ENCODE results near the gene NCOA1.

- no peak for TF ChIP-seq CTCF (conservative IDR thresholded peaks at IDR 0.05; ENCODE audit: low read depth, low read length)
- TF ChIP-seq CEBPB (IDR thresholded peaks at IDR 0.05; ENCODE audit: low read depth, low read length), result no peak
- no peak for TF ChIP-seq SMC3 (IDR thresholded peaks at IDR 0.05; ENCODE audit: low read depth, low read length)
- TF ChIP-seq FOS (IDR thresholded peaks at IDR 0.05; ENCODE audit: low read depth, low read length), result no peak
- no peak for TF ChIP-seq POLR2A (IDR thresholded peaks at IDR 0.05; ENCODE audit: low read depth, low read length)
- TF ChIP-seq RAD21 (IDR thresholded peaks at IDR 0.05; ENCODE audit: low read length), result no peak
- TF ChIP-seq RFX5 (IDR thresholded peaks at IDR 0.05; ENCODE audit: low read depth, low read length), result no peak
- TF ChIP-seq RCOR1 (IDR thresholded peaks at IDR 0.05; ENCODE audit: insufficient replicate concordance, low read length), result no peak
- TF ChIP-seq MXI1 (IDR thresholded peaks at IDR 0.05; ENCODE audit: borderline replicate concordance, low read depth, low read length), result no peak
- TF ChIP-seq MAZ (IDR thresholded peaks at IDR 0.05; ENCODE audit: borderline replicate concordance, low read depth, low read length), result no peak
- no peak for TF ChIP-seq USF2 (IDR thresholded peaks at IDR 0.05; ENCODE audit: low read depth, low read length)
Observed at GRCh38 chr2:24459224-24460161, 31.6 kb upstream of the NCOA1 start.

Measured in IMR-90 (cell line).